OCI-LY7 (cell line): Measurements from ENCODE around the gene MACROD1.

Source experiments
- EZH2phosphoT487 ChIP-seq: fragments of 200-600 bp; sonication (generic); IDR thresholded peaks from 2 replicates; pipeline ENCODE4 v1.6.1; 2018; ENCODE audit warnings: low read depth, borderline replicate concordance, mild to moderate bottlenecking, mixed run types, antibody characterized with exemption, low read length, moderate library complexity, mixed read lengths
- TF ChIP-seq, protein P1 (sequence below): fragments of 200-600 bp; sonication (generic); conservative IDR thresholded peaks from 2 replicates; pipeline ENCODE4 v1.5.1; 2014; ENCODE audit warnings: mild to moderate bottlenecking, antibody characterized with exemption, low read length, moderate library complexity, mixed read lengths

GRCh38 chr11:64074239-64074638 is 91.7 kb downstream of the MACROD1 start:
- TF ChIP-seq, protein P1, sequence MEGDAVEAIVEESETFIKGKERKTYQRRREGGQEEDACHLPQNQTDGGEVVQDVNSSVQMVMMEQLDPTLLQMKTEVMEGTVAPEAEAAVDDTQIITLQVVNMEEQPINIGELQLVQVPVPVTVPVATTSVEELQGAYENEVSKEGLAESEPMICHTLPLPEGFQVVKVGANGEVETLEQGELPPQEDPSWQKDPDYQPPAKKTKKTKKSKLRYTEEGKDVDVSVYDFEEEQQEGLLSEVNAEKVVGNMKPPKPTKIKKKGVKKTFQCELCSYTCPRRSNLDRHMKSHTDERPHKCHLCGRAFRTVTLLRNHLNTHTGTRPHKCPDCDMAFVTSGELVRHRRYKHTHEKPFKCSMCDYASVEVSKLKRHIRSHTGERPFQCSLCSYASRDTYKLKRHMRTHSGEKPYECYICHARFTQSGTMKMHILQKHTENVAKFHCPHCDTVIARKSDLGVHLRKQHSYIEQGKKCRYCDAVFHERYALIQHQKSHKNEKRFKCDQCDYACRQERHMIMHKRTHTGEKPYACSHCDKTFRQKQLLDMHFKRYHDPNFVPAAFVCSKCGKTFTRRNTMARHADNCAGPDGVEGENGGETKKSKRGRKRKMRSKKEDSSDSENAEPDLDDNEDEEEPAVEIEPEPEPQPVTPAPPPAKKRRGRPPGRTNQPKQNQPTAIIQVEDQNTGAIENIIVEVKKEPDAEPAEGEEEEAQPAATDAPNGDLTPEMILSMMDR: no peak
- TF ChIP-seq EZH2phosphoT487: no peak
